ENCODE data around the gene ZNF777.

DNA sequence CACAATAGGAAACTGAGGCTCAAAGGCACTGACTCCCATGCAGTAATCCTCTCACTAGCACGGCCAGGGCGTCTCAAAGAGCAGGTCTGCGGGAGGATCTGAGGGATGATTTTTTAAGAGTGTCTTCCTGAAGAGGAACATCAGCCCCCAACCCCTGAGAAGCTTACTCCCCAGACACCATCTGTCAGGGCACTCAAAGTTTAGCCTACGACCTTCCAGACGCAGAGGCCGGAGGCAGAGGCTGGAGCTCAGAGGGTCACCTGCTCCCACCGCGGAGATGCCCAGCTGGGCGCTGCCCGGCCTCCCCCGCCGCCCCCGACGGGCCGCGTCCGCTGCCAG is 1.7 kb downstream of the ZNF777 start:
- TF ChIP-seq EP300 (IDR thresholded peaks at IDR 0.05; ENCODE audit: borderline replicate concordance) (no peak), RAD21 (IDR thresholded peaks at IDR 0.05; ENCODE audit: low read depth) (no peak)
